Neuronal stem cell (in vitro differentiated cells): ENCODE measurements around the gene MGAT4B.

Source experiments
- DNase-seq: peaks from one replicate; pipeline ENCODE4 v3.0.0-alpha.2; 2013; ENCODE audit warnings: low spot score
- H2AFZ ChIP-seq: one replicate; pipeline ENCODE4 v1.6.1; 2013; ENCODE audit warnings: mild to moderate bottlenecking, low read length, inconsistent platforms
- H2AK5ac ChIP-seq: 2 replicates; pipeline ENCODE4 v1.6.1; 2013; ENCODE audit warnings: low read depth, mild to moderate bottlenecking, inconsistent platforms, low read length, moderate library complexity, mixed read lengths
- H2BK120ac ChIP-seq: 2 replicates; pipeline ENCODE4 v1.6.1; 2013; ENCODE audit warnings: low read depth, mild to moderate bottlenecking, inconsistent platforms, low read length, moderate library complexity, mixed read lengths
- H2BK12ac ChIP-seq: one replicate; pipeline ENCODE4 v1.6.1; 2013; ENCODE audit warnings: low read length, inconsistent platforms
- H2BK15ac ChIP-seq: 2 replicates; pipeline ENCODE4 v1.6.1; 2013; ENCODE audit warnings: mild to moderate bottlenecking, low read length, inconsistent platforms, mixed read lengths
- H2BK5ac ChIP-seq: one replicate; pipeline ENCODE4 v1.6.1; 2013; ENCODE audit warnings: inconsistent platforms, mild to moderate bottlenecking, low read length, moderate library complexity
- H3K14ac ChIP-seq: one replicate; pipeline ENCODE4 v1.6.1; 2013; ENCODE audit warnings: low read length, inconsistent platforms
- H3K18ac ChIP-seq: 2 replicates; pipeline ENCODE4 v1.6.1; 2013; ENCODE audit warnings: low read length, inconsistent platforms
- H3K23ac ChIP-seq: 2 replicates; pipeline ENCODE4 v1.6.1; 2013; ENCODE audit warnings: low read depth, mild to moderate bottlenecking, mixed read lengths, low read length, inconsistent platforms; ENCODE audit not compliant: poor library complexity
- H3K27ac ChIP-seq: replicated peaks from 3 replicates; pipeline ENCODE4 v1.5.1; 2013; ENCODE audit warnings: low read length, inconsistent platforms
- H3K27me3 ChIP-seq, 3 experiments: 2 replicates each; pipeline ENCODE4 v1.6.1; 2013; ENCODE audit warnings: low read length in 3 of 3, mild to moderate bottlenecking in 2 of 3, inconsistent platforms in 1 of 3, low read depth in 1 of 3, mixed read lengths in 1 of 3, moderate library complexity in 1 of 3; ENCODE audit not compliant: control insufficient read depth in 3 of 3, insufficient read depth in 3 of 3
- H3K36me3 ChIP-seq, 2 donors: replicated peaks in 1 of 2; 2 replicates each; pipeline ENCODE4 v1.6.1; 2013; ENCODE audit warnings: low read length in 2 of 2; ENCODE audit not compliant: control insufficient read depth in 2 of 2, insufficient read depth in 2 of 2
- H3K4ac ChIP-seq: 2 replicates; pipeline ENCODE4 v1.6.1; 2013; ENCODE audit warnings: inconsistent platforms, mild to moderate bottlenecking, low read length, moderate library complexity
- H3K4me1 ChIP-seq, 2 donors: 1 replicate in 1 of 2; 2 replicates in 1 of 2; pipeline ENCODE4 v1.6.1; 2013; ENCODE audit warnings: low read length in 2 of 2, low read depth in 1 of 2; ENCODE audit not compliant: control insufficient read depth in 2 of 2, insufficient read depth in 1 of 2
- H3K4me2 ChIP-seq: one replicate; pipeline ENCODE4 v1.6.1; 2013; ENCODE audit warnings: mild to moderate bottlenecking, low read length, inconsistent platforms; ENCODE audit not compliant: insufficient read depth, poor library complexity, severe bottlenecking
- H3K4me3 ChIP-seq, 2 donors: 2 replicates each; pipeline ENCODE4 v1.5.1; 2013; ENCODE audit warnings: low read length in 2 of 2, mild to moderate bottlenecking in 2 of 2, inconsistent platforms in 1 of 2, moderate library complexity in 1 of 2
- H3K79me1 ChIP-seq: one replicate; pipeline ENCODE4 v1.6.1; 2013; ENCODE audit warnings: low read depth, mild to moderate bottlenecking, inconsistent platforms, low read length, moderate library complexity
- H3K9ac ChIP-seq: one replicate; pipeline ENCODE4 v1.6.1; 2013; ENCODE audit warnings: mild to moderate bottlenecking, low read depth, low read length, inconsistent platforms; ENCODE audit not compliant: poor library complexity
- H3K9me3 ChIP-seq, 2 donors: replicated peaks in 1 of 2; 2 replicates each; pipeline versions ENCODE3 to v1.6.1; 2013; ENCODE audit warnings: low read length in 2 of 2, mild to moderate bottlenecking in 2 of 2, inconsistent platforms in 1 of 2, low read depth in 1 of 2, mixed read lengths in 1 of 2, moderate library complexity in 1 of 2; ENCODE audit not compliant: control insufficient read depth in 2 of 2, insufficient read depth in 1 of 2
- H4K8ac ChIP-seq: one replicate; pipeline ENCODE4 v1.6.1; 2013; ENCODE audit warnings: low read depth, mild to moderate bottlenecking, inconsistent platforms, low read length, moderate library complexity
- H4K91ac ChIP-seq: one replicate; pipeline ENCODE4 v1.6.1; 2013; ENCODE audit warnings: low read length, low read depth, mild to moderate bottlenecking, inconsistent platforms; ENCODE audit not compliant: poor library complexity
- WGBS, 2 donors: extraction: QIAGEN DNeasy Blood & Tissue Kit; methylation state at CpG; one replicate each; pipeline ENCODE4 v1.1.7; 2013; ENCODE audit warnings: missing lambda C conversion rate in 2 of 2, mixed read lengths in 1 of 2; ENCODE audit not compliant: insufficient read length in 2 of 2, insufficient replicate concordance in 1 of 2; ENCODE audit errors: extremely low coverage in 2 of 2; 5-methylcytosine and 5-hydroxymethylcytosine counted together

The MGAT4B gene

DNA sequence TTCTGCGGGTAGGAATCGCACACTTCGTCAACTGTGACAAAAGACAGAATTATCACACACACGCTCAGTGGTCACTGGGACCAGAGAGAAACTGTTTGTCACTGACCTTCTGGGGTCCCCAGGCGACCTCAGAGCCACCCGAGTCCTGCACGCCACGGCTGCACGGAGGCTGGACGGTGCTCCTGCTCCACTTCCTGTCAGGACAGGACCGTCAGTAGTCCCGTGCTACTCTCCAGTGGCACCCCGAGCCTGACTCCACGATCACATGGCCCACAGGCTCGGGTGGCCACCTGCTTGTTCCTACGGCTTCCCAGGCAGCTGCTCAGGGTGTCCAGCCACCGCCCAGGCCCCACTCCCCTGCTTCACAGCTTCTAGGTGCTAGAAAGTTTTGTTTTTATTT is 34.1 kb upstream of the MGAT4B start:
- peak overlapping the region in 1 of 2 donors; percentile 30 for H3K4me3 ChIP-seq
- peaks cover 12 to 20% of the 10 kb centered on the region in 2 donors for H3K9me3 ChIP-seq
- no peak overlapping the region for H2AFZ ChIP-seq
- no peak overlapping the region for H3K14ac ChIP-seq
- H3K27me3 ChIP-seq = no peaks in the 10 kb centered on the region
- H3K27ac ChIP-seq = no peak overlapping the region
- DNase-seq = no peak
- no peak overlapping the region for H3K4me2 ChIP-seq
- peaks cover 56 to 85% of the 10 kb centered on the region in 2 donors for H3K36me3 ChIP-seq
- H3K4me1 ChIP-seq = no peaks in the 10 kb centered on the region
- H3K79me1 ChIP-seq = peaks cover 4% of the 10 kb centered on the region
- no peak overlapping the region for H3K18ac ChIP-seq
- no peak overlapping the region for H2BK15ac ChIP-seq
- no peak overlapping the region for H4K91ac ChIP-seq
- peak overlapping the region; percentile 56 for H4K8ac ChIP-seq
- WGBS, 2 donors = no CpG with 5 or more reads among the region's 17 CpGs
- no peak overlapping the region for H2AK5ac ChIP-seq
- no peak overlapping the region for H2BK120ac ChIP-seq
- H2BK12ac ChIP-seq = no peak overlapping the region
- no peak overlapping the region for H2BK5ac ChIP-seq
- H3K9ac ChIP-seq = no peak overlapping the region
- peak overlapping the region; percentile 65 for H3K23ac ChIP-seq
- H3K4ac ChIP-seq = no peak overlapping the region

DNA sequence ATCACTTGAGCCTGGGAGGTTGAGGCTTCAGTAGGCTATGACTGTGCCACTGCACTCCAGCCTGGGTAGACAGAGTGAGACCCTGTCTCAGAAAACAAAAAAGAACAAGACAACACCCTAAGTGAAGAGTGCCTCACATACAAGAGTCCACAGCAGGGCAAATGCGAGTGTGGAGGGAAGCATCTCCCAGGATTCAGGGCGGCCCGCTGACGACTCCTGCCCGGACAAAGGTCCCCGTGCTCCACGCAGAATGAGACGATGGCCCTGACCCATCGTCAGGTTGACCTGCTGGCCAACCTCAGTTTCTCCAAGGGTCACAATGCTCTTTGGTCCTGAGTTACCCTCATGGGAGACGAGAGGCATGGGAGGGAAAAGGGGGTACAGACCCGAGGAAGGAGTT is 33.7 kb upstream of the MGAT4B start:
- Histone ChIP-seq H3K4me1 (no peaks in the 10 kb centered on the region), H2AFZ (no peak overlapping the region), H3K4me2 (no peak overlapping the region), H3K9ac (no peak overlapping the region), H3K4me3 (peak overlapping the region in 1 of 2 donors; percentile 30), H3K36me3 (peaks cover 54 to 84% of the 10 kb centered on the region in 2 donors), H2BK5ac (peak overlapping the region; percentile 42), H3K14ac (no peak overlapping the region), H3K79me1 (peaks cover 4% of the 10 kb centered on the region), H2BK15ac (no peak overlapping the region), H3K9me3 (peaks cover 11 to 15% of the 10 kb centered on the region in 2 donors), H3K27ac (no peak overlapping the region), H2AK5ac (no peak overlapping the region), H3K23ac (no peak overlapping the region), H2BK120ac (no peak overlapping the region), H2BK12ac (no peak overlapping the region), H3K4ac (no peak overlapping the region), H3K27me3 (no peaks in the 10 kb centered on the region), H4K91ac (no peak overlapping the region), H4K8ac (no peak overlapping the region), H3K18ac (no peak overlapping the region)
- no CpG with 5 or more reads among the region's 11 CpGs for WGBS, 2 donors
- no peak for DNase-seq

DNA sequence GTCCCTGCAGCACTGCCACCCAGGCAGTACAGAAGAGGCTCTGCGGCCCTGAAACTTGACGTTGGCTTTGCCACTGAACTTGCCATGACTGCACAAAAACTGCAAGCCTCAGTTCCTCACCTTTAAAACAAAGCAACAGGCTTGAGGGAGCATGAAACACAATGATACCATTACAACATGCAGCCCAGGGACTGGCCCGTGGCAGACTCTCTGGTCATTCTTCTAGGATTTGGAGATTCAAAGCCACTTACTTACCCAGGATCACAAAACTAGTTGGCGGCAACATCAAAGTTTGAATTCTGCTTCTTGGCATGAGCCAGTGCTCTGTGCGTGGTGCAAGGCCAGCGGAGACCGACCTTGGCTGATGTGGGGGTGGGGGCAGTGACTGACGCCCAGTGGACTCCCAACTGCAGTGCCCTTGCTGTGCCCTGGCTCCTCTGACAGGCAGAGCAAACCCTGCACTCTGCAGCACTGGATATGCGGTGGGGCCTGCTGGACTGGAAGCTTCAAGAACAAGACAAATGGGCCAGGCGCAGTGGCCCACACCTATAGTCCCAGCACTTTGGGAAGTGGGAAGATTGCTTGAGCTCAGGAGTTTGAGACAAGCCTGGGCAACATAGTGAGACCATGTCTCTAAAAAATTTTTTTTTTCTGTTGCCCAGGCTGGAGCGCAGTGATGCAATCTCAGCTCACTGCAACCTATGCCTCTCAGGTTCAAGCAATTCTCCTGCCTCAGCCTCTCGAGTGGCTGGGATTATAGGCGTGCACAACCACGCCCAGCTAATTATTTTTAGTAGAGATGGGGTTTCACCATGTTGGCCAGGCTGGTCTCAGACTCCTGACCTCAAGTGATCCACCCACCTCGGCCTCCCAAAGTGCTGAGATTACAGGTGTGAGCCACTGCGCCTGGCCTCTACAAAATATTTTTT is 32.9 kb upstream of the MGAT4B start:
- no peak overlapping the region for H3K27ac ChIP-seq
- H3K36me3 ChIP-seq = peaks cover 54 to 81% of the 10 kb centered on the region in 2 donors

More for the DNA sequence above, 32.9 kb upstream of the MGAT4B start:
- Histone ChIP-seq H3K4me2 (no peak overlapping the region), H3K27me3 (no peaks in the 10 kb centered on the region), H3K79me1 (peaks cover 4% of the 10 kb centered on the region), H3K14ac (no peak overlapping the region), H3K4ac (no peak overlapping the region), H3K4me3 (no peak overlapping the region), H4K8ac (no peak overlapping the region), H3K9ac (no peak overlapping the region), H2BK5ac (no peak overlapping the region), H2BK12ac (no peak overlapping the region), H2BK15ac (no peak overlapping the region), H2BK120ac (no peak overlapping the region), H3K4me1 (no peaks in the 10 kb centered on the region), H2AFZ (no peak overlapping the region), H4K91ac (no peak overlapping the region), H3K9me3 (peaks cover 10 to 11% of the 10 kb centered on the region in 2 donors), H3K23ac (peak overlapping the region; percentile 89), H2AK5ac (no peak overlapping the region), H3K18ac (no peak overlapping the region)
- WGBS, 2 donors = no CpG with 5 or more reads among the region's 16 CpGs
- DNase-seq = no peak
